OCI-LY3 (cell line): Measurements from ENCODE around the gene P2RY13.

Experiments used
- H2AFZ ChIP-seq: fragments of 200-600, 300-600 bp; shearing (Covaris generic); 2 replicates; pipeline ENCODE4 v1.6.0; 2014; ENCODE audit warnings: antibody characterized with exemption, low read depth, low read length
- H3K27ac ChIP-seq: fragments of 200-600, 300-600 bp; sonication (generic); 2 replicates; pipeline ENCODE4 v1.5.1; 2014; ENCODE audit warnings: mild to moderate bottlenecking, low read length, moderate library complexity, mixed read lengths
- H3K27me3 ChIP-seq: fragments of 200-600, 300-600 bp; sonication (generic); 2 replicates; pipeline ENCODE4 v1.6.1; 2014; ENCODE audit warnings: low read depth, low read length, mixed read lengths
- H3K36me3 ChIP-seq: fragments of 200-600, 300-600 bp; sonication (generic); replicated peaks from 2 replicates; pipeline ENCODE3; 2014; ENCODE audit warnings: low read depth, low read length, mixed read lengths
- H3K4me1 ChIP-seq: fragments of 300-600, 200-600 bp; sonication (generic); 2 replicates; pipeline ENCODE4 v1.6.1; 2014; ENCODE audit warnings: low read length, mixed read lengths
- H3K4me2 ChIP-seq: fragments of 200-600, 300-600 bp; sonication (generic); 2 replicates; pipeline ENCODE4 v1.6.1; 2014; ENCODE audit warnings: low read length, mixed read lengths
- H3K4me3 ChIP-seq: fragments of 300-600, 200-600 bp; sonication (generic); 2 replicates; pipeline ENCODE4 v1.5.1; 2014; ENCODE audit warnings: antibody characterized with exemption, mild to moderate bottlenecking, low read length, moderate library complexity
- H3K79me2 ChIP-seq: fragments of 300-600, 200-600 bp; shearing (Covaris generic); 2 replicates; pipeline ENCODE4 v1.6.1; 2014; ENCODE audit warnings: mild to moderate bottlenecking, low read length, mixed read lengths
- H3K9ac ChIP-seq: fragments of 300-600, 200-600 bp; shearing (Covaris generic); 2 replicates; pipeline ENCODE4 v1.6.0; 2014; ENCODE audit warnings: mild to moderate bottlenecking, low read length, moderate library complexity
- H3K9me3 ChIP-seq: fragments of 200-600, 300-600 bp; shearing (Covaris generic); 2 replicates; pipeline ENCODE4 v1.6.1; 2014; ENCODE audit warnings: low read length, mixed read lengths; ENCODE audit not compliant: insufficient read depth
- H4K20me1 ChIP-seq: fragments of 200-600, 300-600 bp; sonication (generic); 2 replicates; pipeline ENCODE4 v1.6.1; 2016; ENCODE audit warnings: low read length, mixed read lengths; ENCODE audit not compliant: insufficient read depth
- CTCF ChIP-seq: fragments of 200-600, 300-600 bp; sonication (generic); IDR thresholded peaks from 2 replicates; pipeline ENCODE4 v1.5.1; 2014; ENCODE audit warnings: antibody characterized with exemption, low read length, low read depth
- EZH2phosphoT487 ChIP-seq: fragments of 200-600 bp; shearing (Covaris generic); IDR thresholded peaks from 2 replicates; pipeline ENCODE4 v1.6.1; 2018; ENCODE audit warnings: antibody characterized with exemption, mixed run types, low read depth

P2RY13 gene

GRCh38 chr3:151315136-151315535 is 14.2 kb downstream of the P2RY13 start:
- Histone ChIP-seq H2AFZ (no peak overlapping the region), H3K4me1 (peaks cover 22% of the 10 kb centered on the region), H3K9me3 (no peaks in the 10 kb centered on the region), H3K4me2 (no peak overlapping the region), H3K79me2 (no peaks in the 10 kb centered on the region), H3K27ac (no peak overlapping the region), H3K36me3 (no peaks in the 10 kb centered on the region), H3K4me3 (no peak overlapping the region), H3K9ac (no peak overlapping the region), H4K20me1 (no peaks in the 10 kb centered on the region), H3K27me3 (no peaks in the 10 kb centered on the region)
- TF ChIP-seq CTCF (no peak), EZH2phosphoT487 (no peak)

GRCh38 chr3:151314593-151314992 is 14.8 kb downstream of the P2RY13 start:
- H3K4me2 ChIP-seq = no peak overlapping the region
- H3K9ac ChIP-seq = no peak overlapping the region
- H2AFZ ChIP-seq = no peak overlapping the region
- H3K9me3 ChIP-seq = no peaks in the 10 kb centered on the region
- no peaks in the 10 kb centered on the region for H3K79me2 ChIP-seq
- no peak overlapping the region for H3K27ac ChIP-seq
- H3K4me1 ChIP-seq = peaks cover 16% of the 10 kb centered on the region
- no peaks in the 10 kb centered on the region for H3K36me3 ChIP-seq
- TF ChIP-seq CTCF = no peak
- TF ChIP-seq EZH2phosphoT487 = no peak
- H4K20me1 ChIP-seq = no peaks in the 10 kb centered on the region
- no peaks in the 10 kb centered on the region for H3K27me3 ChIP-seq
- H3K4me3 ChIP-seq = no peak overlapping the region

GRCh38 chr3:151314137-151314536 is 15.2 kb downstream of the P2RY13 start:
- Histone ChIP-seq H4K20me1 (no peaks in the 10 kb centered on the region), H3K4me3 (no peak overlapping the region), H3K27ac (no peak overlapping the region), H3K79me2 (no peaks in the 10 kb centered on the region), H3K36me3 (no peaks in the 10 kb centered on the region), H3K4me1 (peaks cover 13% of the 10 kb centered on the region), H2AFZ (no peak overlapping the region), H3K4me2 (no peak overlapping the region), H3K27me3 (no peaks in the 10 kb centered on the region), H3K9ac (no peak overlapping the region), H3K9me3 (no peaks in the 10 kb centered on the region)
- TF ChIP-seq CTCF (no peak), EZH2phosphoT487 (no peak)

GRCh38 chr3:151312972-151313371 is 16.4 kb downstream of the P2RY13 start:
- peaks cover 22% of the 10 kb centered on the region for H3K4me1 ChIP-seq
- H4K20me1 ChIP-seq = no peaks in the 10 kb centered on the region
- H3K4me2 ChIP-seq = no peak overlapping the region
- H3K4me3 ChIP-seq = no peak overlapping the region
- TF ChIP-seq CTCF = no peak
- no peaks in the 10 kb centered on the region for H3K27me3 ChIP-seq
- H3K9me3 ChIP-seq = no peaks in the 10 kb centered on the region
- H3K9ac ChIP-seq = no peak overlapping the region
- no peaks in the 10 kb centered on the region for H3K79me2 ChIP-seq
- H3K27ac ChIP-seq = no peak overlapping the region
- no peak overlapping the region for H2AFZ ChIP-seq
- H3K36me3 ChIP-seq = no peaks in the 10 kb centered on the region
